Peyer's patch (tissue), 4 donors: ENCODE data around the gene KIAA1671.

ENCODE experiments used
- POLR2A ChIP-seq, 2 donors: fragments of 450-650 bp; IDR thresholded peaks; one replicate each; pipeline ENCODE4 v1.5.1; 2017; ENCODE audit warnings: antibody characterized with exemption in 2 of 2, mild to moderate bottlenecking in 2 of 2, moderate library complexity in 2 of 2
- TF ChIP-seq, protein P1 (sequence below), 6 experiments: fragments of 450-650 bp in 4 of 6; fragments of 200-600 bp in 2 of 6; sonication (generic) in 1 of 6; IDR thresholded peaks; one replicate each; pipeline ENCODE4 v1.5.1; 2017 to 2019; ENCODE audit warnings: antibody characterized with exemption in 6 of 6, mild to moderate bottlenecking in 3 of 6, moderate library complexity in 1 of 6

- TF ChIP-seq, protein P1, sequence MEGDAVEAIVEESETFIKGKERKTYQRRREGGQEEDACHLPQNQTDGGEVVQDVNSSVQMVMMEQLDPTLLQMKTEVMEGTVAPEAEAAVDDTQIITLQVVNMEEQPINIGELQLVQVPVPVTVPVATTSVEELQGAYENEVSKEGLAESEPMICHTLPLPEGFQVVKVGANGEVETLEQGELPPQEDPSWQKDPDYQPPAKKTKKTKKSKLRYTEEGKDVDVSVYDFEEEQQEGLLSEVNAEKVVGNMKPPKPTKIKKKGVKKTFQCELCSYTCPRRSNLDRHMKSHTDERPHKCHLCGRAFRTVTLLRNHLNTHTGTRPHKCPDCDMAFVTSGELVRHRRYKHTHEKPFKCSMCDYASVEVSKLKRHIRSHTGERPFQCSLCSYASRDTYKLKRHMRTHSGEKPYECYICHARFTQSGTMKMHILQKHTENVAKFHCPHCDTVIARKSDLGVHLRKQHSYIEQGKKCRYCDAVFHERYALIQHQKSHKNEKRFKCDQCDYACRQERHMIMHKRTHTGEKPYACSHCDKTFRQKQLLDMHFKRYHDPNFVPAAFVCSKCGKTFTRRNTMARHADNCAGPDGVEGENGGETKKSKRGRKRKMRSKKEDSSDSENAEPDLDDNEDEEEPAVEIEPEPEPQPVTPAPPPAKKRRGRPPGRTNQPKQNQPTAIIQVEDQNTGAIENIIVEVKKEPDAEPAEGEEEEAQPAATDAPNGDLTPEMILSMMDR (IDR thresholded peaks at IDR 0.05) = no peak
- no peak for TF ChIP-seq POLR2A (IDR thresholded peaks at IDR 0.05)
Measured at GRCh38 chr22:24972369-24972768, 19.9 kb downstream of the KIAA1671 start.
